HL-60 (cell line): ENCODE data around the gene SOCS7.

Experiments
- GABPA ChIP-seq: IDR thresholded peaks from 2 replicates; pipeline ENCODE4 v1.6.1; 2012; ENCODE audit warnings: low read depth
- SPI1 ChIP-seq: IDR thresholded peaks from 2 replicates; pipeline ENCODE4 v1.6.1; 2012; ENCODE audit warnings: low read depth, mild to moderate bottlenecking, borderline replicate concordance
- TF ChIP-seq, protein P1 (sequence below): IDR thresholded peaks from one replicate; pipeline ENCODE4 v1.5.1; 2011; ENCODE audit warnings: low read length, control low read depth, inconsistent platforms; ENCODE audit not compliant: insufficient read depth

DNA sequence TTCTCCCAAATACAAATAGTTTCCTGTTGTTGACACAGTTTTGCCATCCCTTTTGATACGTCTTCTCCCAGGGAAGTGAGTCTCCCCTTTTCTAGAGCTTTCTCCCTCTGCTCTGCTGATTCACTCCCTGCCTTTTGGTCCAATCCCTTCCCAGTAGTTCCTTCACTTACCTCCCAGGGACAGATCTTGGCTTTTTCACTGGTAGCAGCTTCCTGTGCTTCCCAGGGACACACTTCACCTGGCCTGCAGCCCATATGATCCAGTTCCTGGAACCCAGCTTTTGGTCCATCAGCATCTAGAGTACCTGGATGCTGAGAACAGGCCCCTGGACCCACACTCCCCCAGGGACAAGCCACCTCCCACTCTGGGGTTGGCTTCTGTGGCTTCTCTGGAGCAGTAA lies 23.7 kb upstream of the SOCS7 start:
- TF ChIP-seq, protein P1, sequence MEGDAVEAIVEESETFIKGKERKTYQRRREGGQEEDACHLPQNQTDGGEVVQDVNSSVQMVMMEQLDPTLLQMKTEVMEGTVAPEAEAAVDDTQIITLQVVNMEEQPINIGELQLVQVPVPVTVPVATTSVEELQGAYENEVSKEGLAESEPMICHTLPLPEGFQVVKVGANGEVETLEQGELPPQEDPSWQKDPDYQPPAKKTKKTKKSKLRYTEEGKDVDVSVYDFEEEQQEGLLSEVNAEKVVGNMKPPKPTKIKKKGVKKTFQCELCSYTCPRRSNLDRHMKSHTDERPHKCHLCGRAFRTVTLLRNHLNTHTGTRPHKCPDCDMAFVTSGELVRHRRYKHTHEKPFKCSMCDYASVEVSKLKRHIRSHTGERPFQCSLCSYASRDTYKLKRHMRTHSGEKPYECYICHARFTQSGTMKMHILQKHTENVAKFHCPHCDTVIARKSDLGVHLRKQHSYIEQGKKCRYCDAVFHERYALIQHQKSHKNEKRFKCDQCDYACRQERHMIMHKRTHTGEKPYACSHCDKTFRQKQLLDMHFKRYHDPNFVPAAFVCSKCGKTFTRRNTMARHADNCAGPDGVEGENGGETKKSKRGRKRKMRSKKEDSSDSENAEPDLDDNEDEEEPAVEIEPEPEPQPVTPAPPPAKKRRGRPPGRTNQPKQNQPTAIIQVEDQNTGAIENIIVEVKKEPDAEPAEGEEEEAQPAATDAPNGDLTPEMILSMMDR = no peak
- TF ChIP-seq GABPA (no peak), SPI1 (no peak)
